ENCODE data around the gene MATCAP1. TPM values are rescaled to one million over a fixed set of nuclear protein-coding genes. Genes with fewer than 3 reads are reported as not detected.
A peak's percentile ranks its signal among the peaks of the same experiment; 100 is the strongest.

MATCAP1 gene
- total RNA-seq, 2 donors from 2014 or later: 47.0 to 118 TPM

GRCh38 chr16:67177743-67178699 lies 5.7 kb downstream of the MATCAP1 start:
- peak; percentile 54 for ATAC-seq (replicated peaks)
- Mint-ChIP-seq H3K4me3 (peak overlapping the region; percentile 99), H3K27ac (peak overlapping the region; percentile 56), H3K27me3 (peaks cover 5% of the 10 kb centered on the region), H3K9me3 (no peaks in the 10 kb centered on the region), H3K36me3 (ENCODE audit: low read depth) (peaks cover 57% of the 10 kb centered on the region), H3K4me1 (peaks cover 37% of the 10 kb centered on the region)

GRCh38 chr16:67176662-67177061 lies 7.1 kb downstream of the MATCAP1 start:
- H3K4me3 Mint-ChIP-seq: peak overlapping the region; percentile 99
- H3K27me3 Mint-ChIP-seq: peaks cover 8% of the 10 kb centered on the region
- H3K27ac Mint-ChIP-seq: peak overlapping the region; percentile 56
- peaks cover 42% of the 10 kb centered on the region for H3K4me1 Mint-ChIP-seq
- no peaks in the 10 kb centered on the region for H3K9me3 Mint-ChIP-seq
- H3K36me3 Mint-ChIP-seq (ENCODE audit: low read depth): peaks cover 62% of the 10 kb centered on the region
- ATAC-seq (replicated peaks): no peak

GRCh38 chr16:67174706-67175231 lies 9.0 kb downstream of the MATCAP1 start:
- peak overlapping the region; percentile 99 for H3K4me3 Mint-ChIP-seq
- H3K36me3 Mint-ChIP-seq (ENCODE audit: low read depth): peaks cover 81% of the 10 kb centered on the region
- H3K4me1 Mint-ChIP-seq: peaks cover 57% of the 10 kb centered on the region
- no peak for ATAC-seq (replicated peaks)
- H3K9me3 Mint-ChIP-seq: no peaks in the 10 kb centered on the region
- H3K27me3 Mint-ChIP-seq: peaks cover 14% of the 10 kb centered on the region
- H3K27ac Mint-ChIP-seq: no peak overlapping the region

DNA sequence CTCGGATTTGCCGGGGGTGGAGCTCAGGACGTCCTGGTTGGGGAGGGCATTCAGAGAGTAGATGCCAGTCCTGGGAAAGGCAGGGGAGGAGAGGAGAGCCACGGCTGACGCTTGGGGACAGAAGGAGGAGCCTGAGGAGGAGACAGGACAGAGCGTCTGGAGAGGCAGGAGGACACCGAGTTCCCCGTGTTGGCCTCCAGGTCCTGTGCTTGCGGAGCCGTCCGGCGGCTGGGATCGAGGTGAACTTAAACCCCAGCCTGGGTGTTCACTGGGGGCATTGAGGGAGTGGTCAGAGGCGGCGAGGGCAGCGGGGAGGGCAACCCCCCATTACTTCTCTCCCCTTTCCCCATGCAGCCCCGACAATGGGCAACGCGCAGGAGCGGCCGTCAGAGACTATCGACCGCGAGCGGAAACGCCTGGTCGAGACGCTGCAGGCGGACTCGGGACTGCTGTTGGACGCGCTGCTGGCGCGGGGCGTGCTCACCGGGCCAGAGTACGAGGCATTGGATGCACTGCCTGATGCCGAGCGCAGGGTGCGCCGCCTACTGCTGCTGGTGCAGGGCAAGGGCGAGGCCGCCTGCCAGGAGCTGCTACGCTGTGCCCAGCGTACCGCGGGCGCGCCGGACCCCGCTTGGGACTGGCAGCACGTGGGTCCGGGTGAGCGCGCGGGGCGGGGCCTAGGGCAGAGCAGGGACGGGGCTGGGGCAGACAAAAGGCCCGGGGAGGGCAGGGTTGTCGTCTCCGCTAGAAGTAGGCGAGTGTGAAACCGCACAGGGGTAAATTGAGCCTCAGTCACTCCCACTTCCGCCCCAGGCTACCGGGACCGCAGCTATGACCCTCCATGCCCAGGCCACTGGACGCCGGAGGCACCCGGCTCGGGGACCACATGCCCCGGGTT lies 9.7 kb downstream of the MATCAP1 start:
- Mint-ChIP-seq H3K9me3 (no peaks in the 10 kb centered on the region), H3K27me3 (peaks cover 14% of the 10 kb centered on the region), H3K36me3 (ENCODE audit: low read depth) (peaks cover 88% of the 10 kb centered on the region), H3K4me1 (peaks cover 56% of the 10 kb centered on the region), H3K27ac (peak overlapping the region; percentile 86), H3K4me3 (peak overlapping the region; percentile 99)
- ATAC-seq (replicated peaks): peak; percentile 54

DNA sequence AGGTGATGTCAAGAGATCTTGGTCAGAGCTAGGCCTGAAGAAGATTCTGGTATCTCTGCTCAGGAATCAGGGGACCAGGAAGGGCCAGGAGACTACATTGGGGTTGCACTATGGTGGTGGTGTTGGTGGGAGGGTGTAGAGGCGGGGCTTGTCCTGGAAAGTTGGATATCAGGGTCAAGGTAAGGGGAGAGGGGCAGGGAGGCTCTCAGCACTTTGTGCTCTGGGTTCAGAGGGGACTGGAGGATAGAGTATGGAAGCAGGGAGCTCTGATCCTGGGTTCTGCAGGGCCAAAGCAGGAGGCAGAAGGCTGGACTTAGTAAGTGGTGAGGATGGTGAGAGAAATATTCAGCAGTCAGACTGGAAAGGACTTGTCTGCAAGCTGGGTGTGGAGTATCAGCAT lies 10.4 kb downstream of the MATCAP1 start:
- Mint-ChIP-seq H3K9me3 (no peaks in the 10 kb centered on the region), H3K36me3 (ENCODE audit: low read depth) (peaks cover 92% of the 10 kb centered on the region), H3K27me3 (peaks cover 14% of the 10 kb centered on the region), H3K4me3 (peak overlapping the region; percentile 99), H3K27ac (peak overlapping the region; percentile 86), H3K4me1 (peaks cover 55% of the 10 kb centered on the region)
- ATAC-seq (replicated peaks): no peak

DNA sequence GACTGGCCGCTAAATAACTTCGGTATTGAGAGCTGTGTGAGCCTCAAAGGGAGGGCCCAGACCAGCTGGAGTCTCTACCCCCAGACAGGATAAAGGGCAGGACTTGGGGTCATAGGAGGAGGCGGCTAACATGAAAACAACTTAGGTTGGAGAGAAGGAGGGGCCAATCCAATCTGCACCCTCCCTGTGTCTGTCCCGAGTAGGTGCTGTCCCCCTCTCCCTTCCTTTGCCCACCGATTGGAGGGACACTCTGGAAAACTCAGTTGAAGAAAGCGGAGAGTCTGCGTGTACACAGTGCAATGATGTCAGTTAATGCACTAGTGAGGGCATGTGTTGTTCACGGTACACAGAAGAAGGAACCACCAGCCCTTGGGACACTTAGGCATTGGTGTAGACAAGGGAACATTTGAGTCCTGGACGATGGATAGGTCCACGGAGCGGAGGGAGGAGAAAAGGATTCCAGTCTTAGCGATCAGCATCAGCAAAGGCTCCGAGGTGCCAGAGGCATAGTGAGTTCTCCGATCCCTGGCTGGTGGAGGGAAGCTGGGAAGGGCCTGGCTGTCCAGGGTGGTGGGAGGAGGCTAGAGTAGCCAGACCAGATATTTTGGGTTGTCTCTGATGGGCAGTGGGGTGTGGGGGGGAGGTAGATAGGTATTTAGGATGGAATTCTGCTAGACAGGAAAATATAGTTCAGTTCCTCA lies 12.7 kb downstream of the MATCAP1 start:
- peaks cover 90% of the 10 kb centered on the region for H3K36me3 Mint-ChIP-seq (ENCODE audit: low read depth)
- peak overlapping the region; percentile 92 for H3K27ac Mint-ChIP-seq
- peaks cover 20% of the 10 kb centered on the region for H3K27me3 Mint-ChIP-seq
- peak overlapping the region; percentile 99 for H3K4me3 Mint-ChIP-seq
- H3K4me1 Mint-ChIP-seq: peaks cover 48% of the 10 kb centered on the region
- no peaks in the 10 kb centered on the region for H3K9me3 Mint-ChIP-seq
- peak; percentile 24 for ATAC-seq (replicated peaks)

GRCh38 chr16:67170168-67170948 lies 13.4 kb downstream of the MATCAP1 start, which contains the start of gene NOL3:
Gene NOL3 (plus strand): TSS chr16:67170538.
- peaks cover 86% of the 10 kb centered on the region for H3K36me3 Mint-ChIP-seq (ENCODE audit: low read depth)
- peak; percentile 69 for ATAC-seq (replicated peaks)
- peaks cover 21% of the 10 kb centered on the region for H3K27me3 Mint-ChIP-seq
- peaks cover 42% of the 10 kb centered on the region for H3K4me1 Mint-ChIP-seq
- H3K9me3 Mint-ChIP-seq: no peaks in the 10 kb centered on the region
- H3K27ac Mint-ChIP-seq: peak within 1 kb of the TSS; percentile 92
- peak within 1 kb of the TSS; percentile 99 for H3K4me3 Mint-ChIP-seq

GRCh38 chr16:67169642-67170167 lies 14.1 kb downstream of the MATCAP1 start:
- Mint-ChIP-seq H3K9me3 (no peaks in the 10 kb centered on the region), H3K36me3 (ENCODE audit: low read depth) (peaks cover 84% of the 10 kb centered on the region), H3K27me3 (peaks cover 25% of the 10 kb centered on the region), H3K4me1 (peaks cover 39% of the 10 kb centered on the region), H3K27ac (peak overlapping the region; percentile 92), H3K4me3 (peak overlapping the region; percentile 99)
- ATAC-seq (replicated peaks): no peak

- peak overlapping the region; percentile 99 for H3K4me3 Mint-ChIP-seq
- no peak overlapping the region for H3K27ac Mint-ChIP-seq
- ATAC-seq (replicated peaks): no peak
- H3K9me3 Mint-ChIP-seq: no peaks in the 10 kb centered on the region
- H3K36me3 Mint-ChIP-seq (ENCODE audit: low read depth): peaks cover 80% of the 10 kb centered on the region
- peaks cover 39% of the 10 kb centered on the region for H3K4me1 Mint-ChIP-seq
- peaks cover 25% of the 10 kb centered on the region for H3K27me3 Mint-ChIP-seq
Measured at GRCh38 chr16:67169011-67169451, 14.7 kb downstream of the MATCAP1 start.

DNA sequence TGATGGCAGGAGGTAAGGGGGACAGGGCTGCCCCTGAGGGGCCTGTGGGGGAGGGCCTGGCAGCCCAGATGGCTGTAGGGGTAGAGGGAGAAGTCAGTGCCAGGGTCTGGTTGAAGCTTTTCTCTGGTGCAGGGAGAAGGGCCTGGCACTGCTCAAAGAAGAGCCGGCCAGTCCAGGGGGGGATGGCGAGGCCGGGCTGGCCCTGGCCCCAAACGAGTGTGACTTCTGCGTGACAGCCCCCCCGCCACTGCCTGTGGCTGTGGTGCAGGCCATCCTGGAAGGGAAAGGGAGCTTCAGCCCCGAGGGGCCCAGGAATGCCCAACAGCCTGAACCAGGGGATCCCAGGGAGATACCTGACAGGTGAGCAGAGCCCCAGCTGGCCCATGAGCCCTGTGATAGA lies 16.2 kb downstream of the MATCAP1 start:
- Mint-ChIP-seq H3K4me3 (peak overlapping the region; percentile 99), H3K36me3 (ENCODE audit: low read depth) (peaks cover 79% of the 10 kb centered on the region), H3K27ac (no peak overlapping the region), H3K4me1 (peaks cover 30% of the 10 kb centered on the region), H3K9me3 (no peaks in the 10 kb centered on the region), H3K27me3 (peaks cover 19% of the 10 kb centered on the region)
- no peak for ATAC-seq (replicated peaks)

DNA sequence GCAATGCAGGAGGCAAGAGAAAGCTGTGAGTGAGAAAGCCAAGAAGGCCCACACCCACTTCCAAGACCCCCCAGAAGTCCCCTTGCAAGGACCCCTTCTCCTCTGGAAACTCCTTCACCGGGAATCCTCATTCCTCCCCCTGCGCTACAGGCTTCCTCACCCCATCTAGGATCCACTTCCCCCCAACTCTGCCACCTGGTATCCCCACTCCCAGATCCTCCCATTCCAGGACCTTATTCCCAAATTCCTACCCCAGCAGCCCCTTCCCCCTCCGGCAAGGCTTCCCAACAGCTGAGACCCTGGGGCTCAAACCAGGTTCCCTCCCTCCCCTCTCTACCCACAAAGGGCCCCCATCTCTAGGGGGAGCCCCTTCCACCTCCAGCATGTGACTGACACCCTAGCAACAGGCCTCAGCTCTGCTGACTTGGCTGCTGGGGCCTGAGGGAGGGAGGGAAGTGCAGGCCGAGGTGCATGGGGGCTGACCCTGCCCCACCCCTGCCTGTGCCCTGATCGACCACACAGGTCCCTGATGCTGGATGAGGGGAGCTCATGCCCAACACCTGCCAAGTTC lies 17.1 kb downstream of the MATCAP1 start:
- no peaks in the 10 kb centered on the region for H3K9me3 Mint-ChIP-seq
- H3K4me3 Mint-ChIP-seq: peak overlapping the region; percentile 99
- peaks cover 19% of the 10 kb centered on the region for H3K27me3 Mint-ChIP-seq
- peaks cover 25% of the 10 kb centered on the region for H3K4me1 Mint-ChIP-seq
- peak overlapping the region; percentile 66 for H3K27ac Mint-ChIP-seq
- peaks cover 85% of the 10 kb centered on the region for H3K36me3 Mint-ChIP-seq (ENCODE audit: low read depth)
- ATAC-seq (replicated peaks): no peak

GRCh38 chr16:67166110-67166547 lies 17.6 kb downstream of the MATCAP1 start:
- H3K27me3 Mint-ChIP-seq: peaks cover 16% of the 10 kb centered on the region
- no peak for ATAC-seq (replicated peaks)
- peak overlapping the region; percentile 99 for H3K4me3 Mint-ChIP-seq
- H3K27ac Mint-ChIP-seq: peak overlapping the region; percentile 66
- peaks cover 20% of the 10 kb centered on the region for H3K4me1 Mint-ChIP-seq
- H3K9me3 Mint-ChIP-seq: no peaks in the 10 kb centered on the region
- H3K36me3 Mint-ChIP-seq (ENCODE audit: low read depth): peaks cover 85% of the 10 kb centered on the region
